ENCODE results near the gene PIR. TPM values are rescaled to one million over a fixed set of nuclear protein-coding genes. Genes with fewer than 3 reads are reported as not detected.

PIR gene
- total RNA-seq, 5 donors from 2014 or later (not counting 1 experiment from before 2014, with no cell fraction given) = 0.51 TPM; not detected in 4

DNA sequence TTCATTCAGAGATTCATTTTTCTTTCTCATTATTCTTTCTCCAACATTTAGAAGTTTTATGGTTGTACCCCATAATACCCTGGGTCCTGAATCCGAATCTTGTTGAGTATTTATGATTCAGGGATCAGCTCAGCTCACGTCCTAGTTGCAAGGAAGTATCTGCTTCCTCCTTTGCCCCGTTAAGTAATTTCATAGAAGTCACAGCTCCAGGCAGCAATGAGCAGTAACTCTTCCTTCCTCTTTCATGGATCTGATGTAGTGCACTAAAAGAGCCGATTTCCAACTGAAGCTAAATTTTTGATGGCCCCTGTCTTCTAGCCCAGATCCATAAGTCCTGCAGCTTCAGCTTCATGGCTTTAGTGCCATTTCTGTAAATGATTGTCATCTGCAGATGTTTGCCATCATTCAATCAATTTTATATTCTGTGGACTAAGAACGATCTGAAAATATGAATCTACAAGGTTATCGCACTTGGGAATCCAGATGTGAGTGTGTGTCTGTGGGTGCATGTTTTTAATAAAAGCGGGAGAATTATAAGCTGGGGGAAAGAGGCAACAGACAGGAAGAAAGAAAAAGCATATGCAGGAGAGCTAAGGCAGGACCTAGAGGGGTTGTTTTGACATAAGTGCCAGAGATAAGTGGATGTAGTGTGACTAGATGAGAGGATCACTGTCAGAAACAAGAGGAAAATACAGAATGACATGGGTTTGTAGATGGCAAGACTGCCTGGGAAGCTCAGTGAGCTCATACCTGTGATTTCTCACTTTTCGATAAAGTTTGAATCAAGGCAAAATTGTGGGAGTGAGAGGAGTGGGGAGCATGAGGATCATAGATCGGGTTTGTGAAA is 126.4 kb downstream of the PIR start:
- Mint-ChIP-seq H3K27me3 (peaks cover 22 to 39% of the 10 kb centered on the region in 2 donors), H3K4me1 (no peaks in the 10 kb centered on the region), H3K36me3 (no peaks in the 10 kb centered on the region), H3K9me3 (no peaks in the 10 kb centered on the region), H3K27ac (no peak overlapping the region), H3K4me3 (no peak overlapping the region)
- Histone ChIP-seq H3K9me3 (no peaks in the 10 kb centered on the region), H3K36me3 (ENCODE audit: control insufficient read depth in 2 of 2, extremely low read depth in 1 of 2, insufficient read depth in 1 of 2, low read length in 1 of 2) (no peaks in the 10 kb centered on the region), H3K4me1 (ENCODE audit: control insufficient read depth in 1 of 2, extremely low read depth in 1 of 2, insufficient read depth in 2 of 2, low read length in 2 of 2) (no peaks in the 10 kb centered on the region), H3K27ac (ENCODE audit: low read length) (no peak overlapping the region), H3K27me3 (replicated peaks in 1 of 2; ENCODE audit: control insufficient read depth in 2 of 2, extremely low read depth in 1 of 2, insufficient read depth in 2 of 2, low read length in 1 of 2) (no peaks in the 10 kb centered on the region), H3K4me3 (ENCODE audit: control insufficient read depth in 1 of 2, extremely low read depth in 1 of 2, low read length in 1 of 2) (no peak overlapping the region)
- DNase-seq (no peak), ATAC-seq (replicated peaks in 1 of 4) (no peak)
- WGBS (ENCODE audit: insufficient coverage) = 83% methylated on average over 3 of the region's 9 CpGs
- ChIA-PET CTCF (no interaction called here), POLR2A (no interaction called here)

DNA sequence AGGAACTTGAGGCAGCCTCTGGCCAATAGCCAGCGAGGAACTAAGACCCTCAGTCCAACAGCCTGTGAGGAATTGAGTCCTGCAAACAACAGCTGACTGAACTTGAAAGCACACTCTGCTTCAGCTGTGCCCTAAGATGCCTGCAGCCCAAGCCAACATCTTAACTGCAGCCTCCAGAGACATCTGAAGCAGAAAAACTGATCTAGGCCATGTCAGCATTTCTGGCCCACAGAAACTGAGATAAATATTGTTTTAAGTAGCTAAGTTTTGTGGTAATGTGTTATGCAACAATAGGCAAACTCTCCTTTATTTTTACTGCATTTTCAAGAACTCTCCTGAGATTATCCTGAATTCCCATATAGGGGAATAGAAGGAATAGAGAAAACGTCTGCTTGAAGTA is 133.4 kb downstream of the PIR start:
- 60% methylated on average over 1 of the region's 2 CpGs for WGBS (ENCODE audit: insufficient coverage)
- no peak overlapping the region for H3K27ac Mint-ChIP-seq
- H3K9me3 Mint-ChIP-seq = no peaks in the 10 kb centered on the region
- Histone ChIP-seq H3K9me3 (no peaks in the 10 kb centered on the region), H3K27ac (ENCODE audit: low read length) (no peak overlapping the region), H3K4me3 (ENCODE audit: control insufficient read depth in 1 of 2, extremely low read depth in 1 of 2, low read length in 1 of 2) (no peak overlapping the region), H3K36me3 (ENCODE audit: control insufficient read depth in 2 of 2, extremely low read depth in 1 of 2, insufficient read depth in 1 of 2, low read length in 1 of 2) (no peaks in the 10 kb centered on the region), H3K4me1 (ENCODE audit: control insufficient read depth in 1 of 2, extremely low read depth in 1 of 2, insufficient read depth in 2 of 2, low read length in 2 of 2) (no peaks in the 10 kb centered on the region), H3K27me3 (replicated peaks in 1 of 2; ENCODE audit: control insufficient read depth in 2 of 2, extremely low read depth in 1 of 2, insufficient read depth in 2 of 2, low read length in 1 of 2) (no peaks in the 10 kb centered on the region)
- no peaks in the 10 kb centered on the region for H3K36me3 Mint-ChIP-seq
- ChIA-PET CTCF (no interaction called here), POLR2A (interaction anchor here in 1 of 2 donors (0.6 to 0.7 kb wide), 3 partner anchors 30 to 1379 kb away, joined by 4 to 6 read pairs (median 6); no protein-coding TSS in a partner anchor)
- DNase-seq (no peak), ATAC-seq (replicated peaks in 1 of 4) (no peak)
- H3K27me3 Mint-ChIP-seq = peaks cover 0 to 38% of the 10 kb centered on the region in 2 donors
- H3K4me1 Mint-ChIP-seq = no peaks in the 10 kb centered on the region
- no peak overlapping the region for H3K4me3 Mint-ChIP-seq

DNA sequence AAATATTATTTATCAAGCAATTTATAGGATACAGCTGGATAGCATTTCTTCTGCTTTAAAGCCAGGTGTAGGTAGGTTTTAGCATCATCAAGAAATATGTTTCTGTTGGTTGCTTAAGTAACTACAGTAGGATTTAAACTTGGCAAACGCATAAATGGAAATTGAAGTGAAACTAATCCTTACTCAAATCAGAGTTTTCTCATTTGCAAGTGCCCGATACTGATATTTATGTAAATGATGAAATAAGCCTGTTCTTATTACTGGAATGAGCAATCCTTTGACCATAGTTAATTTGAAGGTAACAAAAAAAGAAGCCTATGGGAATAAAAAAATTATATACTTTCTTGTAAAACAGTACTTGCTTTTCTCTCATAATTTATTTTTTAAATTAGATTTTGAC is 134.6 kb downstream of the PIR start:
- no CpG with 5 or more reads among the region's 2 CpGs for WGBS (ENCODE audit: insufficient coverage)
- CTCF ChIA-PET = no interaction called here
- H3K27me3 Mint-ChIP-seq = peaks cover 0 to 30% of the 10 kb centered on the region in 2 donors

DNA sequence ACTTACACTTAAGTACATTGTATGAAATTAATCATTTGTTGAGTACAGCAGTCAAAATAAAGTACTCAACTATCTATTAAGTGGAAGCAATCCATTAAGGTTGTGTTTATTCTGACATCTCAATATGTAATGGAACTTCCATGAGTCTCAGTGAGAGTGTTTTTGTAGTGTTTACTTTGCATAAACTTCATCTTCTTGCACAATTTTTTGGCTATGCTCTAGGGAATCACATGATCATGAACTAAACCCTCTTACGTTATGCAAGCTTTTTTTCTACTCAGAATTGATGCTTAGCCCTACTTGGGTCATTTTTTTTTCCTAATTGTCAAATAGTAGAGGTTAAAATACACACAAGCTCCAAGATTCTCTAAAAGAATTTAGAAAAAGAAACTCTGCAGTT is 136.7 kb downstream of the PIR start:
- POLR2A ChIA-PET = no interaction called here
- CTCF ChIA-PET = interaction anchor here in 1 of 2 donors (0.5 kb wide), 1 partner anchor 1248 kb away, joined by 5 read pairs; no protein-coding TSS in a partner anchor
- Mint-ChIP-seq H3K4me3 (no peak overlapping the region), H3K36me3 (no peaks in the 10 kb centered on the region), H3K4me1 (no peaks in the 10 kb centered on the region), H3K27me3 (peaks cover 0 to 27% of the 10 kb centered on the region in 2 donors), H3K9me3 (no peaks in the 10 kb centered on the region), H3K27ac (no peak overlapping the region)
- no peak for DNase-seq
- no peaks in the 10 kb centered on the region for H3K4me1 ChIP-seq (ENCODE audit: control insufficient read depth in 1 of 2, extremely low read depth in 1 of 2, insufficient read depth in 2 of 2, low read length in 2 of 2)
- no CpG with 5 or more reads among the region's 1 CpG for WGBS (ENCODE audit: insufficient coverage)
- no peak overlapping the region for H3K27ac ChIP-seq (ENCODE audit: low read length)
- no peaks in the 10 kb centered on the region for H3K9me3 ChIP-seq
- H3K4me3 ChIP-seq (ENCODE audit: control insufficient read depth in 1 of 2, extremely low read depth in 1 of 2, low read length in 1 of 2) = no peak overlapping the region
- no peaks in the 10 kb centered on the region for H3K36me3 ChIP-seq (ENCODE audit: control insufficient read depth in 2 of 2, extremely low read depth in 1 of 2, insufficient read depth in 1 of 2, low read length in 1 of 2)
- no peak for ATAC-seq (replicated peaks in 1 of 4)
- no peaks in the 10 kb centered on the region for H3K27me3 ChIP-seq (replicated peaks in 1 of 2; ENCODE audit: control insufficient read depth in 2 of 2, extremely low read depth in 1 of 2, insufficient read depth in 2 of 2, low read length in 1 of 2)

More for the DNA sequence above, 134.6 kb downstream of the PIR start:
- H3K4me1 ChIP-seq (ENCODE audit: control insufficient read depth in 1 of 2, extremely low read depth in 1 of 2, insufficient read depth in 2 of 2, low read length in 2 of 2) = no peaks in the 10 kb centered on the region
- H3K4me3 Mint-ChIP-seq = no peak overlapping the region
- no peaks in the 10 kb centered on the region for H3K36me3 ChIP-seq (ENCODE audit: control insufficient read depth in 2 of 2, extremely low read depth in 1 of 2, insufficient read depth in 1 of 2, low read length in 1 of 2)
- no peak for ATAC-seq (replicated peaks in 1 of 4)
- no peak overlapping the region for H3K4me3 ChIP-seq (ENCODE audit: control insufficient read depth in 1 of 2, extremely low read depth in 1 of 2, low read length in 1 of 2)
- H3K9me3 ChIP-seq = no peaks in the 10 kb centered on the region
- POLR2A ChIA-PET = no interaction called here
- H3K36me3 Mint-ChIP-seq = no peaks in the 10 kb centered on the region
- H3K27ac ChIP-seq (ENCODE audit: low read length) = no peak overlapping the region
- no peak overlapping the region for H3K27ac Mint-ChIP-seq
- DNase-seq = no peak
- H3K4me1 Mint-ChIP-seq = no peaks in the 10 kb centered on the region
- H3K27me3 ChIP-seq (replicated peaks in 1 of 2; ENCODE audit: control insufficient read depth in 2 of 2, extremely low read depth in 1 of 2, insufficient read depth in 2 of 2, low read length in 1 of 2) = no peaks in the 10 kb centered on the region
- no peaks in the 10 kb centered on the region for H3K9me3 Mint-ChIP-seq

DNA sequence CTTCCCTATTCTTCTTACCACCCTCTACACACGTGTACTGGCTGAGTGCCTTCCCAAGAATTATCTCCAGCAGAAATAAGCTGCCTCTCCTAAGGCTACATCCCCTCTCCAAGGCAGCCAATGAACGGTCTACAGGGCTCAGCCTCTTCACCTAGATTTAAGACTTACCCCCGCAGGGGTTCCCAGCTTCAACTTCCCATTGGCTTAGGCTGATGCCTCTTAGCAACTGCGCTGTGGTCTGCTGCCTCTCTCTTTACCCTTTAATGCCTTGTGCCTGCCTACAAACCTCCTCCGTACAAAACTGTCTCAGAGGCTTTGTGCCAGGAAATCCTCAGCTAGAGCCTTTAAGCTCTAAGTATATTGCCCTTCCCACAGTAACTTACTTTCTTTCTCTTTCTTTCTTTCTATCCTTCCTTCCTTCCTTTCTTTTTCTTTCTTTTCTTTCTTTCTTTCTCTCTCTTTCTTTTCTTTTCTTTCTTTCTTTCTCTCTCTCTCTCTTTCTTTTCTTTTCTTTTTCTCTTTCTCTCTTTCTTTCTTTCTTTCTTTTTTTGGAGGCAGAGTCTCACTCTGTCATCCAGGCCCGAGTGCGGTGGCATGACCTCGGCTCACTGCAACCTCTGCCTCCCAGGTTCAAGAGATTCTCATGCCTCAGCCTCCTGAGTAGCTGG is 142.7 kb downstream of the PIR start:
- Histone ChIP-seq H3K36me3 (ENCODE audit: control insufficient read depth in 2 of 2, extremely low read depth in 1 of 2, insufficient read depth in 1 of 2, low read length in 1 of 2) (no peaks in the 10 kb centered on the region), H3K27me3 (replicated peaks in 1 of 2; ENCODE audit: control insufficient read depth in 2 of 2, extremely low read depth in 1 of 2, insufficient read depth in 2 of 2, low read length in 1 of 2) (no peaks in the 10 kb centered on the region), H3K27ac (ENCODE audit: low read length) (no peak overlapping the region), H3K4me1 (ENCODE audit: control insufficient read depth in 1 of 2, extremely low read depth in 1 of 2, insufficient read depth in 2 of 2, low read length in 2 of 2) (no peaks in the 10 kb centered on the region), H3K9me3 (no peaks in the 10 kb centered on the region), H3K4me3 (ENCODE audit: control insufficient read depth in 1 of 2, extremely low read depth in 1 of 2, low read length in 1 of 2) (no peak overlapping the region)
- 60% methylated on average over 2 of the region's 8 CpGs for WGBS (ENCODE audit: insufficient coverage)
- no peak overlapping the region for H3K27ac Mint-ChIP-seq
- no peaks in the 10 kb centered on the region for H3K9me3 Mint-ChIP-seq
- ChIA-PET POLR2A (interaction anchor here (0.6 to 0.7 kb wide), 4 partner anchors 101 to 1598 kb away, joined by 3 to 5 read pairs (median 4); no protein-coding TSS in a partner anchor), CTCF (interaction anchor here (0.6 to 0.7 kb wide), 2 partner anchors 63 to 120 kb away, joined by 3 to 4 read pairs; no protein-coding TSS in a partner anchor)
- no peak for ATAC-seq (replicated peaks in 1 of 4)
- H3K4me1 Mint-ChIP-seq = no peaks in the 10 kb centered on the region
- no peaks in the 10 kb centered on the region for H3K36me3 Mint-ChIP-seq
- DNase-seq = no peak
- peaks cover 0 to 4% of the 10 kb centered on the region in 2 donors for H3K27me3 Mint-ChIP-seq
- no peak overlapping the region for H3K4me3 Mint-ChIP-seq

DNA sequence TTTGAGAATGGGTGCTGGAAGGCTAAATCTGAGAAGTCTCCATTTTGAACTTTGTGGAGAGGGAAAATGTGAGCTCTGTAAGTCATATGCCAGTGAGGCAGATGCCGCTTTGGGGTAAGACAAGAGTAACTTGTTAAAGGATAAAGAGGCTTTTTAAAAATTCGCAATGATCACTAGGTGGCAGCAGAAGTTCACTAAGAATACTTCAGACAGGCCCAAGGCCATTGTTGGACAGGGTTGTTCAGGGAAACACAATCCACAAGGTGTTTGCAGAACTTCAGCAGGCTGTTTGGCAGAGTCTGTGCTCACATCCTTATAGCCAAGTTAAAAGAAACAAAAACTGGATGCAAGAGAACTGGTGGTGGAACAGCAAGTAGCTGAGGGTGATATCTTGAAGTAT is 144.1 kb downstream of the PIR start:
- Mint-ChIP-seq H3K36me3 (no peaks in the 10 kb centered on the region), H3K27ac (no peak overlapping the region), H3K4me1 (no peaks in the 10 kb centered on the region), H3K4me3 (no peak overlapping the region), H3K9me3 (no peaks in the 10 kb centered on the region), H3K27me3 (peaks cover 0 to 8% of the 10 kb centered on the region in 2 donors)
- DNase-seq (peak in 7 of 35 experiments; percentile 1 to 52 (median 3)), ATAC-seq (replicated peaks in 1 of 4) (peak in 1 of 4 experiments; percentile 47)
- POLR2A ChIA-PET = no interaction called here
- CTCF ChIA-PET = interaction anchor here in 1 of 2 donors (1.0 kb wide), 1 partner anchor 117 kb away, joined by 3 read pairs; no protein-coding TSS in a partner anchor
- Histone ChIP-seq H3K4me1 (ENCODE audit: control insufficient read depth in 1 of 2, extremely low read depth in 1 of 2, insufficient read depth in 2 of 2, low read length in 2 of 2) (no peaks in the 10 kb centered on the region), H3K27ac (ENCODE audit: low read length) (no peak overlapping the region), H3K36me3 (ENCODE audit: control insufficient read depth in 2 of 2, extremely low read depth in 1 of 2, insufficient read depth in 1 of 2, low read length in 1 of 2) (no peaks in the 10 kb centered on the region), H3K9me3 (no peaks in the 10 kb centered on the region), H3K27me3 (replicated peaks in 1 of 2; ENCODE audit: control insufficient read depth in 2 of 2, extremely low read depth in 1 of 2, insufficient read depth in 2 of 2, low read length in 1 of 2) (no peaks in the 10 kb centered on the region), H3K4me3 (ENCODE audit: control insufficient read depth in 1 of 2, extremely low read depth in 1 of 2, low read length in 1 of 2) (no peak overlapping the region)
- 0% methylated on average over 1 of the region's 2 CpGs for WGBS (ENCODE audit: insufficient coverage)

All from T-cell (primary cell).